EH (cell line): Measurements from ENCODE around the gene ZDHHC5.
"Not testable (repeated sequence)": the region's sequence is repeated elsewhere in the genome, so short reads cannot be mapped to it uniquely, and the experiment has no call there.

Source experiments
- DNase-seq: peaks from one replicate; pipeline ENCODE4 v3.0.0-alpha.2; 2015; ENCODE audit warnings: low read depth

Gene ZDHHC5

GRCh38 chr11:57667117-57667735, 688 bp upstream of the ZDHHC5 start:
- DNase-seq, result peak; percentile 99

GRCh38 chr11:57668434-57668782, 494 bp downstream of the ZDHHC5 start:
- peak; percentile 22 for DNase-seq

GRCh38 chr11:57674251-57674650, 6.3 kb downstream of the ZDHHC5 start:
- DNase-seq, result no peak

- DNase-seq, result no peak
Measured at GRCh38 chr11:57675176-57675941, 7.4 kb downstream of the ZDHHC5 start.

- no peak for DNase-seq
Measured at GRCh38 chr11:57679396-57679795, 11.5 kb downstream of the ZDHHC5 start.

GRCh38 chr11:57680552-57680874, 12.6 kb downstream of the ZDHHC5 start:
- DNase-seq, result peak; percentile 59

- no peak for DNase-seq
Measured at GRCh38 chr11:57681168-57681567, 13.3 kb downstream of the ZDHHC5 start.

- DNase-seq, result not testable (repeated sequence)
Measured at GRCh38 chr11:57690474-57690873, 22.6 kb downstream of the ZDHHC5 start.

- no peak for DNase-seq
Measured at GRCh38 chr11:57698843-57699365, 31.0 kb downstream of the ZDHHC5 start.

GRCh38 chr11:57699813-57700212, 31.9 kb downstream of the ZDHHC5 start:
- no peak for DNase-seq

- no peak for DNase-seq
Measured at GRCh38 chr11:57700425-57700824, 32.5 kb downstream of the ZDHHC5 start.

GRCh38 chr11:57703341-57703740, 35.4 kb downstream of the ZDHHC5 start:
- DNase-seq, result no peak

- DNase-seq, result no peak
Measured at GRCh38 chr11:57704932-57705331, 37.0 kb downstream of the ZDHHC5 start.

- DNase-seq, result not testable (repeated sequence)
Measured at GRCh38 chr11:57705432-57705831, 37.5 kb downstream of the ZDHHC5 start.

GRCh38 chr11:57709802-57710367, 42.0 kb downstream of the ZDHHC5 start:
- no peak for DNase-seq

- peak; percentile 84 for DNase-seq
Measured at GRCh38 chr11:57711414-57712255, 43.7 kb downstream of the ZDHHC5 start, which contains the start of gene MED19. MED19 (minus strand) TSS chr11:57712215; CDS start chr11:57712179, 36 bp downstream.

GRCh38 chr11:57712256-57713150, 44.6 kb downstream of the ZDHHC5 start, which contains the start of gene TMX2:
TMX2 (plus strand) TSS chr11:57712593; CDS start chr11:57712619, 26 bp downstream.
- peak; percentile 100 for DNase-seq

GRCh38 chr11:57713835-57714234, 45.9 kb downstream of the ZDHHC5 start:
- DNase-seq, result no peak

GRCh38 chr11:57716726-57717125, 48.8 kb downstream of the ZDHHC5 start:
- DNase-seq, result not testable (repeated sequence)

- no peak for DNase-seq
Measured at GRCh38 chr11:57727185-57727584, 59.3 kb downstream of the ZDHHC5 start.

- DNase-seq, result no peak
Measured at GRCh38 chr11:57728829-57729228, 60.9 kb downstream of the ZDHHC5 start.
